Muscle of back (tissue), 11 donors: ENCODE measurements around the gene NMRK2. TPM values are rescaled to one million over a fixed set of nuclear protein-coding genes. Genes with fewer than 3 reads are reported as not detected.
"Not testable (repeated sequence)": the region's sequence is repeated elsewhere in the genome, so short reads cannot be mapped to it uniquely, and the experiment has no call there.

Source experiments
- DNase-seq, 3 donors: peaks; one replicate each; pipeline versions ENCODE4 v3.0.0 to v3.0.0-alpha.2; 2013
- polyA plus RNA-seq, 10 donors: library from polyadenylated mRNA; unstranded; fragments of 120-200 nt; gene quantifications; one replicate each; pipeline ENCODE4 v1.2.1, GENCODE V29; 2013; ENCODE audit not compliant: insufficient read length in 10 of 10

NMRK2 gene
- polyA plus RNA-seq, 10 donors: 180 to 275 (median 255) TPM

GRCh38 chr19:3963458-3964255 lies 30.8 kb downstream of the NMRK2 start:
- no peak for DNase-seq

- no peak for DNase-seq
These were observed 31.7 kb downstream of the NMRK2 start for GRCh38 chr19:3964256-3965194.

GRCh38 chr19:3966051-3967017 lies 33.5 kb downstream of the NMRK2 start:
- no peak for DNase-seq

GRCh38 chr19:3967983-3968382 lies 35.1 kb downstream of the NMRK2 start:
- DNase-seq: not testable (repeated sequence)

- peak; percentile 89 to 99 (median 94) for DNase-seq
These were observed 35.9 kb downstream of the NMRK2 start for GRCh38 chr19:3968556-3969434.

- peak in 1 of 3 donors; percentile 71 for DNase-seq
These were observed 36.8 kb downstream of the NMRK2 start for GRCh38 chr19:3969435-3970312.

- DNase-seq: no peak
These were observed 37.5 kb downstream of the NMRK2 start for GRCh38 chr19:3970313-3970807.

- DNase-seq: peak; percentile 98 to 99 (median 98)
These were observed 38.1 kb downstream of the NMRK2 start, which contains the start of gene DAPK3 for GRCh38 chr19:3970808-3971598. TSS of gene DAPK3 (minus strand) at chr19:3971099. CDS start at chr19:3969735, 1,364 bp downstream.

GRCh38 chr19:3975144-3975543 lies 42.3 kb downstream of the NMRK2 start:
- DNase-seq: no peak

- no peak for DNase-seq
These were observed 42.8 kb downstream of the NMRK2 start for GRCh38 chr19:3975637-3976087.

GRCh38 chr19:3976495-3977241 lies 43.8 kb downstream of the NMRK2 start:
- no peak for DNase-seq

- no peak for DNase-seq
These were observed 44.6 kb downstream of the NMRK2 start for GRCh38 chr19:3977242-3978143.

GRCh38 chr19:3978145-3978544 lies 45.3 kb downstream of the NMRK2 start:
- no peak for DNase-seq

GRCh38 chr19:3979289-3979673 lies 46.4 kb downstream of the NMRK2 start:
- no peak for DNase-seq

- no peak for DNase-seq
These were observed 46.9 kb downstream of the NMRK2 start for GRCh38 chr19:3979674-3980352.
